HFF-Myc (cell line): ENCODE results near the gene TCP11L2.

Experiments
- DNase-seq: peaks from one replicate; pipeline ENCODE4 v3.0.0-alpha.2; 2011; ENCODE audit warnings: low read depth; ENCODE audit errors: extremely low read depth
- H3K4me3 ChIP-seq: replicated peaks from 2 replicates; pipeline ENCODE4 v1.5.1; 2011; ENCODE audit warnings: low read depth, mild to moderate bottlenecking, control low read depth, low read length
- CTCF ChIP-seq: IDR thresholded peaks from 2 replicates; pipeline ENCODE4 v1.5.1; 2012; ENCODE audit warnings: mild to moderate bottlenecking, low read depth, low read length, control low read depth; ENCODE audit errors: missing control alignments

Gene TCP11L2

GRCh38 chr12:106343214-106343528 is 40.6 kb downstream of the TCP11L2 start:
- no peak for TF ChIP-seq CTCF
- H3K4me3 ChIP-seq, result no peak overlapping the region; the same call in 1 of the 2 replicates
- DNase-seq, result no peak

- TF ChIP-seq CTCF, result no peak
- no peak overlapping the region for H3K4me3 ChIP-seq
- no peak for DNase-seq
Measured at GRCh38 chr12:106344131-106344530, 41.6 kb downstream of the TCP11L2 start.

GRCh38 chr12:106345746-106346145 is 43.2 kb downstream of the TCP11L2 start:
- peak; percentile 51 for TF ChIP-seq CTCF
- peak; percentile 42 for DNase-seq
- no peak overlapping the region for H3K4me3 ChIP-seq

- no peak for TF ChIP-seq CTCF
- H3K4me3 ChIP-seq, result no peak overlapping the region
- DNase-seq, result no peak
Measured at GRCh38 chr12:106348411-106348810, 45.9 kb downstream of the TCP11L2 start.

GRCh38 chr12:106353175-106353574 is 50.6 kb downstream of the TCP11L2 start:
- TF ChIP-seq CTCF, result no peak
- no peak for DNase-seq

GRCh38 chr12:106357549-106358395 is 55.2 kb downstream of the TCP11L2 start, which contains the start of gene POLR3B:
POLR3B (plus strand) TSS chr12:106357748; CDS start chr12:106357880, 132 bp downstream.
- H3K4me3 ChIP-seq, result peak within 1 kb of the TSS; percentile 75
- TF ChIP-seq CTCF, result peak; percentile 92
- peak; percentile 86 for DNase-seq

More at GRCh38 chr12:106353175-106353574, 50.6 kb downstream of the TCP11L2 start:
- no peak overlapping the region for H3K4me3 ChIP-seq
